Lower leg skin (tissue), 4 donors: ENCODE data around the gene TNFAIP1. TPM values are rescaled to one million over a fixed set of nuclear protein-coding genes. Genes with fewer than 3 reads are reported as not detected.

Experiments used
- DNase-seq, 2 donors: peaks; one replicate each; pipeline ENCODE4 v3.0.0-alpha.2; 2019; ENCODE audit warnings: low spot score in 2 of 2
- H3K4me3 ChIP-seq: fragments of 200-600 bp; sonication (generic); 2 replicates; pipeline ENCODE4 v1.5.1; 2017; ENCODE audit warnings: mild to moderate bottlenecking, low read depth; ENCODE audit not compliant: poor library complexity, severe bottlenecking
- CTCF ChIP-seq, 3 donors: fragments of 450-650 bp; IDR thresholded peaks; one replicate each; pipeline ENCODE4 v1.5.1; 2016; ENCODE audit warnings: antibody characterized with exemption in 3 of 3, mild to moderate bottlenecking in 3 of 3, moderate library complexity in 2 of 3
- POLR2A ChIP-seq, 2 donors: fragments of 450-650 bp; IDR thresholded peaks; one replicate each; pipeline ENCODE4 v1.6.1; 2016 to 2017; ENCODE audit warnings: antibody characterized with exemption in 2 of 2, mild to moderate bottlenecking in 1 of 2, moderate library complexity in 1 of 2
- WGBS, 2 donors: methylation state at CpG; one replicate each; pipeline ENCODE4 v1.1.5; 2018; 5-methylcytosine and 5-hydroxymethylcytosine counted together
- intact Hi-C: fragments of 100-400 bp; cut with DNase I; formaldehyde crosslinking; loops from one replicate; pipeline ENCODE4 v1.15.0; 2023; ENCODE audit warnings: low total_unique reads
- total RNA-seq, 4 donors: library from RNA; depleted of rRNA; stranded (reverse); fragments of >200 nt; gene quantifications; one replicate each; pipeline ENCODE4 v1.1.0, GENCODE V29; 2016

Gene TNFAIP1
- total RNA-seq, 4 donors from 2014 or later = 23.6 to 42.6 (median 36.9) TPM

- no peak overlapping the region for H3K4me3 ChIP-seq
- no peak for DNase-seq
- intact Hi-C loops = no loop called here
- TF ChIP-seq CTCF (IDR thresholded peaks at IDR 0.05) (no peak), POLR2A (IDR thresholded peaks at IDR 0.05) (no peak)
- 80 to 85% methylated on average over 7 to 9 of the region's 10 CpGs for WGBS, 2 donors
Measured at GRCh38 chr17:28369684-28370034, 34.1 kb downstream of the TNFAIP1 start.

GRCh38 chr17:28370035-28370743, 34.6 kb downstream of the TNFAIP1 start, which contains the start of gene VTN:
TSS of gene VTN (minus strand) at chr17:28370307. CDS start at chr17:28370203, 104 bp downstream.
- no peak within 1 kb of the TSS for H3K4me3 ChIP-seq
- 33 to 37% methylated on average over 8 of the region's 8 CpGs for WGBS, 2 donors
- no peak for DNase-seq
- TF ChIP-seq POLR2A (IDR thresholded peaks at IDR 0.05) = no peak
- TF ChIP-seq CTCF (IDR thresholded peaks at IDR 0.05) = peak in 1 of 3 donors; percentile 16
- intact Hi-C loops = no loop called here

- intact Hi-C loops = no loop called here
- no peak for TF ChIP-seq CTCF (IDR thresholded peaks at IDR 0.05)
- TF ChIP-seq POLR2A (IDR thresholded peaks at IDR 0.05) = no peak
- WGBS, 2 donors = 38 to 43% methylated on average over 1 of the region's 1 CpG
- H3K4me3 ChIP-seq = no peak overlapping the region
- DNase-seq = no peak
Measured at GRCh38 chr17:28370744-28371103, 35.2 kb downstream of the TNFAIP1 start.

- TF ChIP-seq CTCF (IDR thresholded peaks at IDR 0.05) = no peak
- TF ChIP-seq POLR2A (IDR thresholded peaks at IDR 0.05) = no peak
- WGBS, 2 donors = 1% methylated on average over 58 to 80 of the region's 80 CpGs
- intact Hi-C loops = no loop called here
- H3K4me3 ChIP-seq = peak within 1 kb of the TSS; percentile 34
- peak; percentile 59 to 95 for DNase-seq
Measured at GRCh38 chr17:28371245-28372202, 36.0 kb downstream of the TNFAIP1 start, which contains the start of gene SARM1. TSS of gene SARM1 (plus strand) at chr17:28371694. CDS start at chr17:28372033, 339 bp downstream.

GRCh38 chr17:28372203-28372944, 36.8 kb downstream of the TNFAIP1 start:
- TF ChIP-seq CTCF (IDR thresholded peaks at IDR 0.05) = no peak
- WGBS, 2 donors = 19 to 25% methylated on average over 18 to 27 of the region's 53 CpGs
- DNase-seq = no peak
- intact Hi-C loops = no loop called here
- H3K4me3 ChIP-seq = peak overlapping the region; percentile 34
